ENCODE data around the gene ZNF367. TPM values are rescaled to one million over a fixed set of nuclear protein-coding genes. Genes with fewer than 3 reads are reported as not detected.

Gene ZNF367
- total RNA-seq, 2 donors from 2014 or later: 1.0 to 2.6 TPM

DNA sequence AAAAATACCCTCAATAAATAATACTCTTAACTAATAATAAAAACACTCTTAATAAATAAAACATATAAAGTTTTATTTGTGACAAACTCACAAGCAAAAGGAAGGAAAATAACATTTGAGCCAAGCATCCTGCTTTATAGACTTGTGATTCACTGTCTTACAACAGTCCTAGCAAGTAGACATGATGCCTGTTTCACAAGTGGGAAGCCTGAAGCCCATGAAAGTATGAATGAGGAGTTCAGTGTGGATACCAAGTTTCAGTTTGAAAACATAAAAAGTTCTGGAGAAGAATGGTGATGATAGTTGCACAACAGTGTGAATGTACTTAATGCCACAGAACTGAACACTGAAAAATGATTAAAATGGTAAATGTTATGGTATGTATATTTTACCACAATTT, 42.7 kb upstream of the ZNF367 start:
- Histone ChIP-seq H3K36me3 (replicated peaks in 1 of 2; ENCODE audit: insufficient read depth in 1 of 2, low read depth in 2 of 2) (no peaks in the 10 kb centered on the region), H3K4me3 (no peak overlapping the region), H3K27me3 (no peaks in the 10 kb centered on the region), H3K9me3 (no peaks in the 10 kb centered on the region), H3K27ac (no peak overlapping the region), H3K4me1 (no peaks in the 10 kb centered on the region)
- TF ChIP-seq CTCF (IDR thresholded peaks at IDR 0.05): no peak
- intact Hi-C loops (cut with DNase I): no loop called here
- DNase-seq: no peak
- no peak for ATAC-seq

DNA sequence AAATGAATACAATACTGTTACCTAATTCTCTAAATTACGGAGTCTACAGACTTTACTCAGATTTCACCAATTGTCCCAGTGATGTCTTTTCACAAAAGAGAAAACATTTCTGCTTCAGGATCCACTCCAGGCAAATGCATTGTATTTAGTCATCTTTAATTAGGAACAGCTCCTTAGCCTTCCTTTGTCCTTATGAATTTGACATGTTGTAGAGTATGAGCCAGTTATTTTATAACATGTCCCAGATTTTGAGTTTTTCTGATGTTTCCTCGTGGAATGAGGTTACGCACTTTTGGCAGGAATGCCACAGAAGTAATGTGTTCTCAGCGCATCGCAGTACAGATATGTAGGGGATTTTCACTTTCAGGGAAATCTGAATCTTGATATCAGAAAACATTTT, 42.3 kb upstream of the ZNF367 start:
- Histone ChIP-seq H3K27me3 (no peaks in the 10 kb centered on the region), H3K36me3 (replicated peaks in 1 of 2; ENCODE audit: insufficient read depth in 1 of 2, low read depth in 2 of 2) (no peaks in the 10 kb centered on the region), H3K4me3 (no peak overlapping the region), H3K27ac (no peak overlapping the region), H3K4me1 (no peaks in the 10 kb centered on the region), H3K9me3 (no peaks in the 10 kb centered on the region)
- WGBS, 2 donors: 83 to 89% methylated on average over 5 of the region's 5 CpGs
- DNase-seq (no peak), ATAC-seq (no peak)
- TF ChIP-seq CTCF (IDR thresholded peaks at IDR 0.05) (no peak), POLR2A (IDR thresholded peaks at IDR 0.05) (no peak)
- intact Hi-C loops (cut with DNase I): no loop called here

- intact Hi-C loops (cut with DNase I): no loop called here
- WGBS, 2 donors: 92 to 95% methylated on average over 7 of the region's 7 CpGs
- H3K27me3 ChIP-seq: no peaks in the 10 kb centered on the region
These were observed 41.3 kb upstream of the ZNF367 start for GRCh38 chr9:96459268-96460007.

DNA sequence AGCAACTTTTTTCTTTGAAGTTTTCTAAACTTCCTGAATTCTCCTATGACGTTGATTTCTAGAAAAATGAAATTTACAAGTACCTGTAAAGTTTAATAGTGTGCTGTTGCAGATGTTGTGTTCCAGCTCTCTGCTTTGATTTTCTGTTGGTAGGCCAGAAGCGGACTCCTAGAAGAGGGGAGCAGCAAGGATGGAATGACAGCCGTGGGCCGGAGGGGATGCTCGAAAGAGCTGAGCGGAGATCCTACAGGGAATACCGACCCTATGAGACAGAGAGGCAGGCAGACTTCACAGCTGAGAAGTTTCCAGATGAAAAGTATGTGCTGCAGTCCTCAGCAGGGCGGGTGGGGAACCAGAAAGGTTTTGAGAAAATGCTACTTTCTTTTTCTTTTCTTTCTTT, 40.1 kb upstream of the ZNF367 start:
- Histone ChIP-seq H3K4me1 (no peaks in the 10 kb centered on the region), H3K27ac (no peak overlapping the region), H3K9me3 (no peaks in the 10 kb centered on the region), H3K27me3 (no peaks in the 10 kb centered on the region), H3K4me3 (no peak overlapping the region), H3K36me3 (replicated peaks in 1 of 2; ENCODE audit: insufficient read depth in 1 of 2, low read depth in 2 of 2) (no peaks in the 10 kb centered on the region)
- DNase-seq (no peak), ATAC-seq (no peak)
- intact Hi-C loops (cut with DNase I): no loop called here
- 88 to 91% methylated on average over 7 to 8 of the region's 8 CpGs for WGBS, 2 donors
- TF ChIP-seq CTCF (IDR thresholded peaks at IDR 0.05): no peak
- TF ChIP-seq POLR2A (IDR thresholded peaks at IDR 0.05): no peak

More at GRCh38 chr9:96459268-96460007, 41.3 kb upstream of the ZNF367 start:
- no peak for TF ChIP-seq CTCF (IDR thresholded peaks at IDR 0.05)
- TF ChIP-seq POLR2A (IDR thresholded peaks at IDR 0.05): no peak
- Histone ChIP-seq H3K4me3 (no peak overlapping the region), H3K27ac (no peak overlapping the region), H3K4me1 (no peaks in the 10 kb centered on the region), H3K9me3 (no peaks in the 10 kb centered on the region), H3K36me3 (replicated peaks in 1 of 2; ENCODE audit: insufficient read depth in 1 of 2, low read depth in 2 of 2) (no peaks in the 10 kb centered on the region)
- DNase-seq: no peak
- no peak for ATAC-seq

- Histone ChIP-seq H3K4me3 (no peak overlapping the region), H3K27ac (no peak overlapping the region), H3K4me1 (no peaks in the 10 kb centered on the region), H3K9me3 (no peaks in the 10 kb centered on the region), H3K27me3 (no peaks in the 10 kb centered on the region), H3K36me3 (replicated peaks in 1 of 2; ENCODE audit: insufficient read depth in 1 of 2, low read depth in 2 of 2) (no peaks in the 10 kb centered on the region)
- 96 to 100% methylated on average over 4 of the region's 4 CpGs for WGBS, 2 donors
- ATAC-seq: no peak
- TF ChIP-seq CTCF (IDR thresholded peaks at IDR 0.05) (no peak), POLR2A (IDR thresholded peaks at IDR 0.05) (no peak)
- DNase-seq: no peak
- intact Hi-C loops (cut with DNase I): no loop called here
These were observed 39.1 kb upstream of the ZNF367 start for GRCh38 chr9:96457266-96457665.

Data from body of pancreas (tissue), 4 donors.